Measurements from ENCODE around the gene PPARD. TPM values are rescaled to one million over a fixed set of nuclear protein-coding genes. Genes with fewer than 3 reads are reported as not detected.

The PPARD gene
- polyA plus RNA-seq, 3 donors: 1.2 to 22.0 (median 2.4) TPM

GRCh38 chr6:35468181-35468979 lies 126.0 kb downstream of the PPARD start, which contains the start of gene RPL10A:
Gene RPL10A (plus strand): TSS chr6:35468401. CDS start chr6:35468435, 34 bp downstream.
- H3K27me3 Mint-ChIP-seq (ENCODE audit: low read depth in 3 of 3): peaks cover 0 to 6% (median 0%) of the 10 kb centered on the region in 3 donors
- peaks cover 44 to 52% of the 10 kb centered on the region in 2 donors for H3K36me3 Mint-ChIP-seq
- WGBS (ENCODE audit: insufficient coverage): under 1% methylated on average over 86 of the region's 86 CpGs
- Histone ChIP-seq H3K36me3 (replicated peaks in 1 of 2; ENCODE audit: control insufficient read depth in 1 of 2, insufficient read depth in 2 of 2, low read length in 2 of 2) (peaks cover 32 to 40% of the 10 kb centered on the region in 2 donors), H3K9me3 (replicated peaks in 1 of 2; ENCODE audit: control insufficient read depth in 1 of 2, insufficient read depth in 1 of 2, low read length in 2 of 2) (no peaks in the 10 kb centered on the region), H3K9ac (ENCODE audit: insufficient read depth, low read length, poor library complexity, severe bottlenecking) (peak within 1 kb of the TSS; percentile 91), H4K20me1 (ENCODE audit: insufficient read depth, low read length) (peaks cover 46% of the 10 kb centered on the region), H3K27me3 (ENCODE audit: control insufficient read depth in 2 of 2, insufficient read depth in 2 of 2, low read length in 2 of 2) (no peaks in the 10 kb centered on the region), H2AFZ (ENCODE audit: insufficient read depth, low read depth, low read length, poor library complexity, severe bottlenecking) (peak within 1 kb of the TSS; percentile 93), H3K27ac (ENCODE audit: low read depth in 1 of 2, low read length in 2 of 2) (peak within 1 kb of the TSS; percentile 92 to 93), H3K4me1 (ENCODE audit: control insufficient read depth in 1 of 2, insufficient read depth in 2 of 2, low read length in 2 of 2) (peaks cover 23 to 30% of the 10 kb centered on the region in 2 donors), H3K4me2 (replicated peaks; ENCODE audit: extremely low read depth, low read length, poor library complexity, severe bottlenecking) (peak within 1 kb of the TSS; percentile 99), H3K4me3 (replicated peaks in 1 of 3; ENCODE audit: low read depth in 2 of 3, low read length in 3 of 3) (peak within 1 kb of the TSS; percentile 80 to 99 (median 92)), H3K79me2 (ENCODE audit: insufficient read depth, low read length) (peaks cover 29% of the 10 kb centered on the region)
- peak within 1 kb of the TSS; percentile 98 for H3K4me3 Mint-ChIP-seq
- H3K9me3 Mint-ChIP-seq: peaks cover 0 to 7% (median 0%) of the 10 kb centered on the region in 7 donors
- intact Hi-C loops (cut with micrococcal nuclease): loop anchor here (1.0 to 5.0 kb wide), 3 partner anchors 125 to 171 kb away; partner anchors contain the start of genes DEF6 (in 2 of the 2) and PPARD (in 1 of the 2)
- H3K27ac Mint-ChIP-seq: peak within 1 kb of the TSS; percentile 96 to 99 (median 98)
- peak; percentile 96 to 97 (median 97) for DNase-seq
- H3K4me1 Mint-ChIP-seq: peaks cover 35% of the 10 kb centered on the region
- TF ChIP-seq CTCF (IDR thresholded peaks at IDR 0.05): peak; percentile 92

- 3% methylated on average over 30 of the region's 37 CpGs for WGBS (ENCODE audit: insufficient coverage)
- Mint-ChIP-seq H3K4me1 (peaks cover 37% of the 10 kb centered on the region), H3K27me3 (ENCODE audit: low read depth in 3 of 3) (peaks cover 0 to 6% (median 2%) of the 10 kb centered on the region in 3 donors), H3K9me3 (peaks cover 0 to 7% (median 0%) of the 10 kb centered on the region in 7 donors), H3K36me3 (peaks cover 41 to 53% of the 10 kb centered on the region in 2 donors), H3K27ac (peak overlapping the region; percentile 96 to 99 (median 98)), H3K4me3 (peak overlapping the region; percentile 98)
- Histone ChIP-seq H3K9me3 (replicated peaks in 1 of 2; ENCODE audit: control insufficient read depth in 1 of 2, insufficient read depth in 1 of 2, low read length in 2 of 2) (no peaks in the 10 kb centered on the region), H3K4me3 (replicated peaks in 1 of 3; ENCODE audit: low read depth in 2 of 3, low read length in 3 of 3) (peak overlapping the region; percentile 80 to 99 (median 92)), H3K27me3 (ENCODE audit: control insufficient read depth in 2 of 2, insufficient read depth in 2 of 2, low read length in 2 of 2) (no peaks in the 10 kb centered on the region), H3K79me2 (ENCODE audit: insufficient read depth, low read length) (peaks cover 29% of the 10 kb centered on the region), H3K36me3 (replicated peaks in 1 of 2; ENCODE audit: control insufficient read depth in 1 of 2, insufficient read depth in 2 of 2, low read length in 2 of 2) (peaks cover 34 to 43% of the 10 kb centered on the region in 2 donors), H3K4me1 (ENCODE audit: control insufficient read depth in 1 of 2, insufficient read depth in 2 of 2, low read length in 2 of 2) (peaks cover 23 to 30% of the 10 kb centered on the region in 2 donors), H3K27ac (ENCODE audit: low read depth in 1 of 2, low read length in 2 of 2) (peak overlapping the region; percentile 92 to 93), H2AFZ (ENCODE audit: insufficient read depth, low read depth, low read length, poor library complexity, severe bottlenecking) (peak overlapping the region; percentile 93), H3K9ac (ENCODE audit: insufficient read depth, low read length, poor library complexity, severe bottlenecking) (peak overlapping the region; percentile 91), H3K4me2 (replicated peaks; ENCODE audit: extremely low read depth, low read length, poor library complexity, severe bottlenecking) (peak overlapping the region; percentile 99), H4K20me1 (ENCODE audit: insufficient read depth, low read length) (peaks cover 51% of the 10 kb centered on the region)
- no peak for TF ChIP-seq CTCF (IDR thresholded peaks at IDR 0.05)
- intact Hi-C loops (cut with micrococcal nuclease): loop anchor here (1.0 to 5.0 kb wide), 3 partner anchors 126 to 172 kb away; partner anchors contain the start of genes DEF6 (in 2 of the 2) and PPARD (in 1 of the 2)
- no peak for DNase-seq
These were observed 126.8 kb downstream of the PPARD start for GRCh38 chr6:35468980-35469750.
